Measurements from ENCODE around the gene CCT8. TPM values are rescaled to one million over a fixed set of nuclear protein-coding genes. Genes with fewer than 3 reads are reported as not detected.

CCT8 gene
- polyA plus RNA-seq, 3 donors, result 71.9 to 173 (median 169) TPM

GRCh38 chr21:29030909-29031308 lies 42.5 kb downstream of the CCT8 start:
- no peak overlapping the region for H3K4me3 ChIP-seq (replicated peaks in 1 of 3; ENCODE audit: low read depth in 2 of 3, low read length in 3 of 3)
- Mint-ChIP-seq H3K27me3 (ENCODE audit: low read depth in 3 of 3) (no peaks in the 10 kb centered on the region), H3K36me3 (peaks cover 59 to 78% of the 10 kb centered on the region in 2 donors), H3K4me3 (no peak overlapping the region), H3K4me1 (peaks cover 8% of the 10 kb centered on the region), H3K9me3 (no peaks in the 10 kb centered on the region), H3K27ac (peak overlapping the region in 2 of 7 donors; percentile 3 to 6)
- TF ChIP-seq, protein P1, sequence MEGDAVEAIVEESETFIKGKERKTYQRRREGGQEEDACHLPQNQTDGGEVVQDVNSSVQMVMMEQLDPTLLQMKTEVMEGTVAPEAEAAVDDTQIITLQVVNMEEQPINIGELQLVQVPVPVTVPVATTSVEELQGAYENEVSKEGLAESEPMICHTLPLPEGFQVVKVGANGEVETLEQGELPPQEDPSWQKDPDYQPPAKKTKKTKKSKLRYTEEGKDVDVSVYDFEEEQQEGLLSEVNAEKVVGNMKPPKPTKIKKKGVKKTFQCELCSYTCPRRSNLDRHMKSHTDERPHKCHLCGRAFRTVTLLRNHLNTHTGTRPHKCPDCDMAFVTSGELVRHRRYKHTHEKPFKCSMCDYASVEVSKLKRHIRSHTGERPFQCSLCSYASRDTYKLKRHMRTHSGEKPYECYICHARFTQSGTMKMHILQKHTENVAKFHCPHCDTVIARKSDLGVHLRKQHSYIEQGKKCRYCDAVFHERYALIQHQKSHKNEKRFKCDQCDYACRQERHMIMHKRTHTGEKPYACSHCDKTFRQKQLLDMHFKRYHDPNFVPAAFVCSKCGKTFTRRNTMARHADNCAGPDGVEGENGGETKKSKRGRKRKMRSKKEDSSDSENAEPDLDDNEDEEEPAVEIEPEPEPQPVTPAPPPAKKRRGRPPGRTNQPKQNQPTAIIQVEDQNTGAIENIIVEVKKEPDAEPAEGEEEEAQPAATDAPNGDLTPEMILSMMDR (IDR thresholded peaks at IDR 0.05), result no peak
- no peak overlapping the region for H3K27ac ChIP-seq (ENCODE audit: low read depth in 1 of 2, low read length in 2 of 2)
- H3K9ac ChIP-seq (ENCODE audit: insufficient read depth, low read length, poor library complexity, severe bottlenecking), result no peak overlapping the region
- H4K20me1 ChIP-seq (ENCODE audit: insufficient read depth, low read length), result peaks cover 56% of the 10 kb centered on the region
- H3K27me3 ChIP-seq (ENCODE audit: control insufficient read depth in 2 of 2, insufficient read depth in 2 of 2, low read length in 2 of 2), result no peaks in the 10 kb centered on the region
- peaks cover 67 to 80% of the 10 kb centered on the region in 2 donors for H3K36me3 ChIP-seq (replicated peaks in 1 of 2; ENCODE audit: control insufficient read depth in 1 of 2, insufficient read depth in 2 of 2, low read length in 2 of 2)
- peaks cover 1 to 3% of the 10 kb centered on the region in 2 donors for H3K4me1 ChIP-seq (ENCODE audit: control insufficient read depth in 1 of 2, insufficient read depth in 2 of 2, low read length in 2 of 2)
- WGBS (ENCODE audit: insufficient coverage), result no CpG with 5 or more reads among the region's 1 CpG
- no peaks in the 10 kb centered on the region for H3K9me3 ChIP-seq (replicated peaks in 1 of 2; ENCODE audit: control insufficient read depth in 1 of 2, insufficient read depth in 1 of 2, low read length in 2 of 2)
- H3K79me2 ChIP-seq (ENCODE audit: insufficient read depth, low read length), result peaks cover 61% of the 10 kb centered on the region
- H3K4me2 ChIP-seq (replicated peaks; ENCODE audit: extremely low read depth, low read length, poor library complexity, severe bottlenecking), result no peak overlapping the region
- no peak overlapping the region for H2AFZ ChIP-seq (ENCODE audit: insufficient read depth, low read depth, low read length, poor library complexity, severe bottlenecking)
- intact Hi-C loops (cut with micrococcal nuclease), result loop anchor here (5.0 kb wide), 1 partner anchor 36 kb away; no protein-coding TSS in a partner anchor
- no peak for DNase-seq

GRCh38 chr21:29029524-29029923 lies 43.9 kb downstream of the CCT8 start:
- no peak overlapping the region for H3K27ac ChIP-seq (ENCODE audit: low read depth in 1 of 2, low read length in 2 of 2)
- peaks cover 0 to 2% (median 0%) of the 10 kb centered on the region in 3 donors for H3K27me3 Mint-ChIP-seq (ENCODE audit: low read depth in 3 of 3)
- no peak overlapping the region for H3K4me3 ChIP-seq (replicated peaks in 1 of 3; ENCODE audit: low read depth in 2 of 3, low read length in 3 of 3)
- TF ChIP-seq, protein P1 (IDR thresholded peaks at IDR 0.05), result no peak
- peaks cover 72% of the 10 kb centered on the region for H3K79me2 ChIP-seq (ENCODE audit: insufficient read depth, low read length)
- peaks cover 51 to 67% of the 10 kb centered on the region in 2 donors for H3K36me3 Mint-ChIP-seq
- H3K27me3 ChIP-seq (ENCODE audit: control insufficient read depth in 2 of 2, insufficient read depth in 2 of 2, low read length in 2 of 2), result no peaks in the 10 kb centered on the region
- H3K27ac Mint-ChIP-seq, result no peak overlapping the region
- no peak overlapping the region for H3K4me2 ChIP-seq (replicated peaks; ENCODE audit: extremely low read depth, low read length, poor library complexity, severe bottlenecking)
- H4K20me1 ChIP-seq (ENCODE audit: insufficient read depth, low read length), result peaks cover 58% of the 10 kb centered on the region
- H3K9ac ChIP-seq (ENCODE audit: insufficient read depth, low read length, poor library complexity, severe bottlenecking), result no peak overlapping the region
- H3K9me3 Mint-ChIP-seq, result no peaks in the 10 kb centered on the region
- no peak overlapping the region for H3K4me3 Mint-ChIP-seq
- no peaks in the 10 kb centered on the region for H3K9me3 ChIP-seq (replicated peaks in 1 of 2; ENCODE audit: control insufficient read depth in 1 of 2, insufficient read depth in 1 of 2, low read length in 2 of 2)
- H2AFZ ChIP-seq (ENCODE audit: insufficient read depth, low read depth, low read length, poor library complexity, severe bottlenecking), result no peak overlapping the region
- no CpG with 5 or more reads among the region's 1 CpG for WGBS (ENCODE audit: insufficient coverage)
- H3K4me1 Mint-ChIP-seq, result peaks cover 16% of the 10 kb centered on the region
- intact Hi-C loops (cut with micrococcal nuclease), result loop anchor here in 1 of 2 donors (5.0 kb wide), 1 partner anchor 37 kb away; the partner anchor contains the start of gene LTN1
- DNase-seq, result no peak
- peaks cover 8 to 12% of the 10 kb centered on the region in 2 donors for H3K4me1 ChIP-seq (ENCODE audit: control insufficient read depth in 1 of 2, insufficient read depth in 2 of 2, low read length in 2 of 2)
- H3K36me3 ChIP-seq (replicated peaks in 1 of 2; ENCODE audit: control insufficient read depth in 1 of 2, insufficient read depth in 2 of 2, low read length in 2 of 2), result peaks cover 54 to 66% of the 10 kb centered on the region in 2 donors
